COLO829 (cell line): ENCODE results near the gene GHRH.

ENCODE experiments used
- DNase-seq: peaks from one replicate; pipeline ENCODE4 v3.0.0; 2012; ENCODE audit warnings: low spot score

GHRH gene

GRCh38 chr20:37290158-37290810 is 28.7 kb upstream of the GHRH start:
- DNase-seq, result no peak

- no peak for DNase-seq
These were observed 26.5 kb upstream of the GHRH start for GRCh38 chr20:37288091-37288490.

GRCh38 chr20:37285664-37286374 is 24.2 kb upstream of the GHRH start:
- no peak for DNase-seq

GRCh38 chr20:37284691-37285161 is 23.1 kb upstream of the GHRH start:
- DNase-seq, result no peak

- DNase-seq, result no peak
These were observed 22.0 kb upstream of the GHRH start for GRCh38 chr20:37283530-37284195.

GRCh38 chr20:37282556-37282955 is 20.9 kb upstream of the GHRH start:
- DNase-seq, result peak; percentile 34

- no peak for DNase-seq
These were observed 18.8 kb upstream of the GHRH start for GRCh38 chr20:37280403-37280802.

GRCh38 chr20:37279820-37280219 is 18.2 kb upstream of the GHRH start:
- no peak for DNase-seq

- DNase-seq, result no peak
These were observed 17.5 kb upstream of the GHRH start for GRCh38 chr20:37278966-37279590.

- DNase-seq, result no peak
These were observed 15.6 kb upstream of the GHRH start for GRCh38 chr20:37277253-37277593.

GRCh38 chr20:37276494-37277252 is 15.1 kb upstream of the GHRH start:
- DNase-seq, result peak; percentile 62

GRCh38 chr20:37274851-37275524 is 13.4 kb upstream of the GHRH start:
- no peak for DNase-seq

- DNase-seq, result no peak
These were observed 12.4 kb upstream of the GHRH start for GRCh38 chr20:37273988-37274387.

- DNase-seq, result no peak
These were observed 9.8 kb upstream of the GHRH start for GRCh38 chr20:37271421-37271768.

- DNase-seq, result no peak
These were observed 9.2 kb upstream of the GHRH start for GRCh38 chr20:37270576-37271420.

- DNase-seq, result no peak
These were observed 6.2 kb upstream of the GHRH start for GRCh38 chr20:37267667-37268313.

GRCh38 chr20:37266940-37267666 is 5.5 kb upstream of the GHRH start:
- no peak for DNase-seq

GRCh38 chr20:37265152-37265551 is 3.5 kb upstream of the GHRH start:
- DNase-seq, result no peak

- DNase-seq, result no peak
These were observed 2.1 kb upstream of the GHRH start for GRCh38 chr20:37263686-37264085.
